Natural killer cell treated with Interleukin-12 subunit alpha and Interleukin-12 subunit beta and Interleukin-15 and Interleukin-18, amount 100 ng/mL, for 72 hours (primary cell): Measurements from ENCODE around the gene RFTN1. TPM values are rescaled to one million over a fixed set of nuclear protein-coding genes. Genes with fewer than 3 reads are reported as not detected.

Source experiments
- ATAC-seq, 2 donors: fragments of 150-1000 bp; cut with Tn5 transposase in 1 of 2; sonication (Bioruptor Pico), chemical (Tn5 transposase) in 1 of 2; 2 replicates each; pipeline ENCODE4 v1.10.0; 2021
- DNase-seq: peaks from one replicate; pipeline ENCODE4 v3.0.0; 2022; ENCODE audit warnings: low spot score
- H3K27ac Mint-ChIP-seq, 2 donors: 1 replicate in 1 of 2; 2 replicates in 1 of 2; pipeline ENCODE4 v1.8.0; 2022; ENCODE audit warnings: mixed read lengths in 2 of 2, mild to moderate bottlenecking in 1 of 2, moderate library complexity in 1 of 2
- H3K27me3 Mint-ChIP-seq, 2 donors: 1 replicate in 1 of 2; 2 replicates in 1 of 2; pipeline ENCODE4 v1.8.0; 2022; ENCODE audit warnings: mixed read lengths in 2 of 2
- H3K36me3 Mint-ChIP-seq: one replicate; pipeline ENCODE4 v1.8.0; 2022; ENCODE audit warnings: mixed read lengths
- H3K4me1 Mint-ChIP-seq, 2 donors: 1 replicate in 1 of 2; 2 replicates in 1 of 2; pipeline ENCODE4 v1.8.0; 2022; ENCODE audit warnings: low read depth in 2 of 2, mixed read lengths in 2 of 2, mild to moderate bottlenecking in 1 of 2
- H3K4me3 Mint-ChIP-seq: one replicate; pipeline ENCODE4 v1.8.0; 2022; ENCODE audit warnings: mixed read lengths
- H3K9me3 Mint-ChIP-seq: 2 replicates; pipeline ENCODE4 v1.8.0; 2022; ENCODE audit warnings: mixed read lengths
- total RNA-seq, 2 donors: library from RNA; stranded (reverse); gene quantifications; one replicate each; pipeline ENCODE4 v1.2.3, GENCODE V29; 2022

The RFTN1 gene, protein sequence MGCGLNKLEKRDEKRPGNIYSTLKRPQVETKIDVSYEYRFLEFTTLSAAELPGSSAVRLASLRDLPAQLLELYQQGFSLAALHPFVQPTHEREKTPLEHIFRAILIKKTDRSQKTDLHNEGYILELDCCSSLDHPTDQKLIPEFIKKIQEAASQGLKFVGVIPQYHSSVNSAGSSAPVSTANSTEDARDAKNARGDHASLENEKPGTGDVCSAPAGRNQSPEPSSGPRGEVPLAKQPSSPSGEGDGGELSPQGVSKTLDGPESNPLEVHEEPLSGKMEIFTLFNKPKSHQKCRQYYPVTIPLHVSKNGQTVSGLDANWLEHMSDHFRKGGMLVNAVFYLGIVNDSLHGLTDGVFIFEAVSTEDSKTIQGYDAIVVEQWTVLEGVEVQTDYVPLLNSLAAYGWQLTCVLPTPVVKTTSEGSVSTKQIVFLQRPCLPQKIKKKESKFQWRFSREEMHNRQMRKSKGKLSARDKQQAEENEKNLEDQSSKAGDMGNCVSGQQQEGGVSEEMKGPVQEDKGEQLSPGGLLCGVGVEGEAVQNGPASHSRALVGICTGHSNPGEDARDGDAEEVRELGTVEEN
- total RNA-seq = 100 to 1,000 TPM; 194 to 201 TPM

DNA sequence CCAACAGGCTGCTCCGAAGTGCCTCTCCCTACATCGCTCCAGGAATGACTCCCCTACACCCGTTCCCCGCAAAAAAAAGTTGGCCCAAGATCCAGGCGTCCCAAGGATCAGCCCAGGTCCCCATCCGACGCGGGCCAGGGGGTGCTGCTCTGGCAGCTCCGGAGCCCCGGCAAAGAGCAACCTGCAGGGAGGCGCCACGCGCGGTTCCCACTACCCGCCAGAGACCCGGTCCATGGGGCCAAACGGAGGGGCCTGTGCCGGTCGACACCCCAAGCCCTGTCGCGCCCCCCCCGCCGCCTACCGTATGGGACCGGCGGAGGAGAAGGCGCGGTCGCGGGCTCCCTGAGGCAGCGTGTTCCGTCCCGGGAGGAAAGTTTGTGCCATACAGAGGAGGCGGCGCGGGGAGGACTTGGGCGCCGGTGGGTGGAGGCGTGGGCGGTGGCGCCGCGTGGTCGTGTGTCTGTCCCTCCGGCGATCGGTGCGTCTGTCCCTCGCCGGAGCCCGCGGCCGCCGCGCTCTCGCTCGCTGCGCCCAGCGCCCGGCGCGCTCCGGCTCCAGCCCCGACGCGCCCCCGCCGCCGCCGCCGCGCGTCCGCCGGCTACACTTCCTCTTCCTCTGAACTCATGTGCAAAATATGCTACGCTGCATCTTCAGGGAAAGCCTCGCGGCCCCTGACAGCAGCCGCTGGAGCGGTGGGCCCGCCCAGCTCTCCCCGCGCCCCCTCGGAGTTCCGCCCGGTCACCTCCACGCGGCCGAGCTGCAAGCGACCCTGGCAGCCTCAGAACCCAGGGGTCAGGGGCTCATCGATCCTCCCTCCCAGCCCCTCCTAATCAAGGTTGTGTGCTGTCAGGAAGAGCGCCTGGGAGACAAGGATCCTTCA lies at the start of gene RFTN1:
TSS of gene RFTN1 (minus strand) at position 559 of the 880 bp plus-strand sequence. CDS start 19,830 bp downstream, outside the sequence.
- Mint-ChIP-seq H3K27ac (peak within 1 kb of the TSS; percentile 90 to 97), H3K27me3 (no peaks in the 10 kb centered on the region), H3K36me3 (peaks cover 5% of the 10 kb centered on the region), H3K9me3 (peaks cover 1% of the 10 kb centered on the region), H3K4me3 (peak within 1 kb of the TSS; percentile 91), H3K4me1 (peaks cover 71 to 78% of the 10 kb centered on the region in 2 donors)
- ATAC-seq (peak; percentile 44 to 45), DNase-seq (peak; percentile 76)

DNA sequence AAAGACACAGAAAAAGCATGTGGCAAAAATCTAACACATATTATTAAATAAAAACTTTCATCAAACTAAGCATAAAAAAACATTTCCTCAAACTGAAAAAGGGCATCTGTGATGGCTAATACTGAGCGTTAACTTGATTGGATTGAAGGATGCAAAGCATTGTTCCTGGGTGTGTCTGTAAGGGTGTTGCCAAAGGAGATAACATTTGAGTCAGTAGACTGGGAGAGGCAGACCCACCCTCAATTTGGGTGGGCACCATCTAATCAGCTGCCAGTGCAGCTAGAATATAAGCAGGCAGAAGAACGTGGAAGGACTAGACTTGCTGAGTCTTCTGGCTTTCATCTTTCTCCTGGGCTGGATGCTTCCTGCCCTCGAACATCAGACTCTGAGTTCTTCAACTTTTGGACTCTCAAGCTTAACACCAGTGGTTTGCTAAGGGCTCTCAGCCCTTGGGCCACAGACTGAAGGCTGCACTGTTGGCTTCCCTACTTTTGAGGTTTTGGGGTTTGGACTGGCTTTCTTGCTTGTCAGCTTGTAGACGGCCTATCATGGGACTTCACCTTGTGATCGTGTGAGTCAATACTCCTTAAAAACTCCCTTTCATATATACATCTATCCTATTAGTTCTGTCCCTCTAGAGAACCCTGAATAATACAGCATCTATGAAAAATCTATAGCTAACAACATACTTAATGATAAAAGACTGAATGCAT lies 46.3 kb upstream of the RFTN1 start:
- Mint-ChIP-seq H3K27me3 (peaks cover 7 to 15% of the 10 kb centered on the region in 2 donors), H3K9me3 (no peaks in the 10 kb centered on the region), H3K36me3 (no peaks in the 10 kb centered on the region), H3K27ac (no peak overlapping the region), H3K4me3 (no peak overlapping the region), H3K4me1 (peaks cover 3 to 6% of the 10 kb centered on the region in 2 donors)
- ATAC-seq = no peak
- no peak for DNase-seq

DNA sequence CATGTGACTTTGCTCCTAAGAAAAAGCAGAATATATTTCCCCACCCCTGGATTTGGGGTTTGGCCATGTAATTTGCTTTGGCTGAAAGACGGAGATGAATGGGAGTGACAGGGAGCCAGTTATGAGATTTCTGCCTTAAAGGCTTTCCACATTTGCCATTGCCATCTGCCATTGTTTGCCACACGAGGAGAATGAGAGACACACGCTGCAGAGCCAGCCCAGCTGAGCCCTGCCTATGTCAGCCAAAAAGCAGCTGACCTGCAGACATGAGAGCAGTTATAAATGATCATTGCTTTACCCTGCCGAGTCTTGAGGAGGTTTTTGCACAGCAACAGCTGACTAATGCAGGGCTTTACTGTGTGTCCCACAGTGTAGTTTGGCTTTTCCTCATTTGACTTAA lies 40.6 kb upstream of the RFTN1 start:
- Mint-ChIP-seq H3K36me3 (no peaks in the 10 kb centered on the region), H3K9me3 (no peaks in the 10 kb centered on the region), H3K27me3 (peaks cover 11 to 15% of the 10 kb centered on the region in 2 donors), H3K4me3 (no peak overlapping the region), H3K4me1 (peaks cover 18 to 25% of the 10 kb centered on the region in 2 donors), H3K27ac (peak overlapping the region in 1 of 2 donors; percentile 17)
- no peak for ATAC-seq
- no peak for DNase-seq

DNA sequence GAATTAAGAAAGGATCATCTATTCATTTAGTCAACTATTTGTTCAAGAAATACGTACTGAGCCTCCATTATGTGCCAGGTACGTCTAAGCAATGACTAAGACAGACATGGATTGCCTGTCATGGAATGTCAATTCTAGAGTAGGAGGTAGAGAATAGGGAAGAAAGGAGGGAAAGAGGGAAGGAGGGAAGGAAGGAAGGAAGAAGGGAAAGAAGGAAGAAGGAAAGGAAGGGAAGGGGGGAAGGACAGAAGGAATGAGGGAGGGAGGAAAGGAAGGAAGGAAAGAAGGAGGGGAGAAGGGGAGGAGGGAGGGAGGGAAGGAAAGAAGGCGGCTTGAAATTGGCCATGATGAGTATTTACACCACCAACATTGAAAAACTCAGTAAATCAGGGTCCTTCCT lies 39.3 kb upstream of the RFTN1 start:
- H3K27ac Mint-ChIP-seq = no peak overlapping the region
- ATAC-seq (no peak), DNase-seq (no peak)
- H3K36me3 Mint-ChIP-seq = peaks cover 3% of the 10 kb centered on the region
- H3K4me3 Mint-ChIP-seq = no peak overlapping the region
- H3K27me3 Mint-ChIP-seq = peaks cover 8% of the 10 kb centered on the region in 2 donors
- H3K9me3 Mint-ChIP-seq = no peaks in the 10 kb centered on the region
- peaks cover 22 to 32% of the 10 kb centered on the region in 2 donors for H3K4me1 Mint-ChIP-seq

DNA sequence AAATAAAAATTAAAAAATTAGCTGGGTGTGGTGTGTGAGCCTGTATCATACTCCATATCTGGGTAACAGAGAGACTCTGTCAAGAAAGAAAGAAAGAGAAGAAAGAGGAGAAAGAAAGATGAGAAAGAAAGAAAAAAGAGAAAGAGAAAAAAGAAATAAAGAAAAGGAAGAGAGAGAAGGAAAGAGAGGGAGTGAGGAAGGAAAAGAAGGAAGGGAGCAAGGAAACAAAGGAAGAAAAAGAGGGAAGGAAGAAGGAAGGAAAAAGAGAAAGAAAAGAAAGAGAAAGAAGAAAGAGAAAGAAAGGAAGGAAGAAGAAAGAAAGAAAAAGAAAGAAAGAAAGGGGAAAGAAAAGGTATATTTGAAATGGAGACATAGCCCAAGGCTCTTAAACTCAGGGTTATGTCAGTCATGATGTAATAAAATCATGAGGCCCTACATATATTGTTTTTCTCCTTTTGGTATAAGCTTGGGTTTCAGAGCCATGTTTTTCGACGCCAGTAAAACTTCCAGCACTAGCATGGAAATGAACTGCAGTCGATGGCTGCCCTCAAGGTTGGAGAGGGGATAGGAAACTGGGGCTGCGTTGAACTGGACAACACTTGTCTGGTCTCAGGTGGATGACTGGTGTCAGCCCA lies 38.0 kb upstream of the RFTN1 start:
- H3K27me3 Mint-ChIP-seq = peaks cover 7 to 8% of the 10 kb centered on the region in 2 donors
- DNase-seq = no peak
- H3K4me1 Mint-ChIP-seq = peaks cover 35 to 45% of the 10 kb centered on the region in 2 donors
- no peak for ATAC-seq
- H3K36me3 Mint-ChIP-seq = peaks cover 4% of the 10 kb centered on the region
- peak overlapping the region; percentile 11 for H3K4me3 Mint-ChIP-seq
- H3K27ac Mint-ChIP-seq = peak overlapping the region; percentile 80 to 97
- no peaks in the 10 kb centered on the region for H3K9me3 Mint-ChIP-seq

DNA sequence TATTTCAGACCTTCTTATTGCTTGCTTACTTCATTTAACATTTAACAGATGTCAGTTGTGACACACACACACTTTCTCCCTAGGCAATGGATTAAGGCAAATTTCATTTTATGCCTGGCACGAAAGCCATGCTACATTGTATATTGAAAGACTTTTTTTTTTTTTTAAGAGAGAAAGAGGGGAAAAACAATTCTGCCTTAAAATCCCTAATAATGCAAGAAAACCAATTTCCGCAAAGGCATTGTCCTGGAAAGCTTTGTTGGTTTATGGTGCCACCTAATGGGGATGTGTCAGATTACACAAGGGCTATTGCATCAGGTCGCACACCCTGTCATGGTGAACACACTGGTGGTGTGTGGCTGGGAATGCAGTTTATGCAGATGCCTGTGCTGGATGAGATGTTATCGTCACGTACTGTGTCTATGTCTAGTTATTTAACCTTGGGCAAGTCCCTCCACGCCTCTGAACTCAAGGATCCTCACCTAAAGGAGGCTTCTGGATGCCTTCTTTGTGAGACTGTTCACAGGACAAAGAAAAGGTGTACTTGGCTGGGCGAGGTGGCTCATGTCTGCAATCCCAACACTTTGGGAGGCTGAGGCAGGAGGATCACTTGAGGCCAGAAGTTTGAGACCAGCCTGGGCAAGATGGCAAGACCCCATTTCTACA lies 37.3 kb upstream of the RFTN1 start:
- H3K4me3 Mint-ChIP-seq = peak overlapping the region; percentile 11
- H3K27ac Mint-ChIP-seq = peak overlapping the region; percentile 80 to 97
- H3K27me3 Mint-ChIP-seq = peaks cover 7 to 8% of the 10 kb centered on the region in 2 donors
- H3K9me3 Mint-ChIP-seq = no peaks in the 10 kb centered on the region
- ATAC-seq = peak; percentile 92 to 93
- peaks cover 4% of the 10 kb centered on the region for H3K36me3 Mint-ChIP-seq
- peak; percentile 82 for DNase-seq
- peaks cover 40 to 50% of the 10 kb centered on the region in 2 donors for H3K4me1 Mint-ChIP-seq

DNA sequence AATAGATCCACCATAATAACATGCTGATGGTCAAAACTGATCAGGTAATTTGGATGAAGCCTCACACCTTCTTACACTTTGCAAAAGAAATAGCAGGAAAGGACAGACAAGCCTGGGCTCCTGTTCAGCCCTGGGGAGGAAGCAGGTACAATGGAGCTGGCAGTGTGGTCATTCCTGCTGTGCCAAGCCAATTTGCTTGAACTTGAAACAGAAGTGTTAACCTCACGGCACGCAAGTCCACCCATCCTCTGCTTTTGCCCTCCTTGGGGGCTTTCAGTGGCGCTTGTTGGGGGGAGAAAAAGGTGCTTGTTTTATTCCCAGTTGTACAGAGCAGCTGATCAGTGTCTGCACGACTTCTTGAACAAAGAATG lies 36.8 kb upstream of the RFTN1 start:
- no peaks in the 10 kb centered on the region for H3K9me3 Mint-ChIP-seq
- peaks cover 45 to 56% of the 10 kb centered on the region in 2 donors for H3K4me1 Mint-ChIP-seq
- H3K36me3 Mint-ChIP-seq = peaks cover 4% of the 10 kb centered on the region
- peak overlapping the region; percentile 80 to 97 for H3K27ac Mint-ChIP-seq
- H3K4me3 Mint-ChIP-seq = peak overlapping the region; percentile 11
- ATAC-seq (no peak), DNase-seq (no peak)
- H3K27me3 Mint-ChIP-seq = peaks cover 7 to 8% of the 10 kb centered on the region in 2 donors

DNA sequence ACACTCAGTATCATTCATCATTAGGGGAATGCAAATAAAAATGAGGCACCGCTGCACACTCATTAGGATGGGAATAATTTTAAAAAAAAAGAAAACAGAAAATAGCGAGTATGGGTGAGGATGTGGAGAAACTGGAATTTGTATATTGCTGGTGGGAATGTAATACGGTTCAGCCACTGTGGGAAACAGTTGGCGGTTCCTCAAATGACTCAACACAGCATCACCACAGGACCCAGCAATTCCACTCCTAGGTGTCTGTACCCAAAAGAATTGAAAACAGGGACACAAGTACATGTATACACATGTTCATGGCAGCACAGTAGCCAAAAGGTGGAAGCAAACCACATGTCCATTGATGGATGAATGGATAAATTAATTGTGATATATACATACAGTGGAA lies 35.2 kb upstream of the RFTN1 start:
- H3K27me3 Mint-ChIP-seq = peaks cover 7 to 8% of the 10 kb centered on the region in 2 donors
- H3K9me3 Mint-ChIP-seq = no peaks in the 10 kb centered on the region
- H3K4me3 Mint-ChIP-seq = peak overlapping the region; percentile 12
- peak overlapping the region; percentile 72 to 86 for H3K27ac Mint-ChIP-seq
- no peak for DNase-seq
- H3K36me3 Mint-ChIP-seq = peaks cover 4% of the 10 kb centered on the region
- peaks cover 60 to 71% of the 10 kb centered on the region in 2 donors for H3K4me1 Mint-ChIP-seq
- no peak for ATAC-seq

DNA sequence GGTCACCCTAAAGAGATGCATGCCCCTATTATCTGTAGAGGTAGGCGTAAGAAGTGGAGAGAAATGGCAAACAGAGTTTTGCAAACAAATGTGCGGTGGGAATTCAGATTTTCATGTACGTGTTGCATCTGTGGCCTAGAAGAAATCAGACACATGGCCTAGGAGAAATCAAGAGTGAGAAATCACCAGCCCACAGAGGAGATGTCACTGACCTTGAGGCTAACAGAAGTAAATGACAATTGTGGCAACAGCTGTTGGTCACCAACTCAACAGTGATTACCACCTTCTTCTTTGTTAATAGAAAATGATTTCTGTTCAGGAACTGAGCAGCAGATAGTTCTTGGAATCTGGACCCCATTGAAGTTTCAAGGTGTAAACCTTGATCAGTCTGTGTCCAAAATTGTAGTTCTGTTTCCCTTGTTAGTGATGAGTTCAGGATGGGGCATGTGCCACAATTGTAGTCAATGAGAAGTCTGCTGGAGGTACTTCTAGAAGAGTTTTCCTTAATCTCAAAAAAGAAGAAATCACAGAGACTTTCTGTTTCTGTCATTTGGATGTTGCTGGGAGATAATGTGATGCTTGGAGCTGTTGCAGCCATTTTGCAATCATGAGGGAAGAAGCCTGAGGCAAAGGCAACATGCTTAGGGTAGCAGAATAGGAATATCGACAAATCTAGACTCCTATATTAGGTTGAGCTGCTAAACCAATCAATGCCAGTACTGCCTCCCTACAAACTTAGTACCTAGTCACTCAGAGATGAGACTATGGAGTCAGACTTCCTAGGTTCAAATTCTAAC lies 34.3 kb upstream of the RFTN1 start:
- Mint-ChIP-seq H3K36me3 (peaks cover 4% of the 10 kb centered on the region), H3K4me3 (peak overlapping the region; percentile 64), H3K4me1 (peaks cover 65 to 78% of the 10 kb centered on the region in 2 donors), H3K27me3 (peaks cover 6 to 7% of the 10 kb centered on the region in 2 donors), H3K9me3 (no peaks in the 10 kb centered on the region), H3K27ac (peak overlapping the region; percentile 72 to 86)
- ATAC-seq (no peak), DNase-seq (no peak)

DNA sequence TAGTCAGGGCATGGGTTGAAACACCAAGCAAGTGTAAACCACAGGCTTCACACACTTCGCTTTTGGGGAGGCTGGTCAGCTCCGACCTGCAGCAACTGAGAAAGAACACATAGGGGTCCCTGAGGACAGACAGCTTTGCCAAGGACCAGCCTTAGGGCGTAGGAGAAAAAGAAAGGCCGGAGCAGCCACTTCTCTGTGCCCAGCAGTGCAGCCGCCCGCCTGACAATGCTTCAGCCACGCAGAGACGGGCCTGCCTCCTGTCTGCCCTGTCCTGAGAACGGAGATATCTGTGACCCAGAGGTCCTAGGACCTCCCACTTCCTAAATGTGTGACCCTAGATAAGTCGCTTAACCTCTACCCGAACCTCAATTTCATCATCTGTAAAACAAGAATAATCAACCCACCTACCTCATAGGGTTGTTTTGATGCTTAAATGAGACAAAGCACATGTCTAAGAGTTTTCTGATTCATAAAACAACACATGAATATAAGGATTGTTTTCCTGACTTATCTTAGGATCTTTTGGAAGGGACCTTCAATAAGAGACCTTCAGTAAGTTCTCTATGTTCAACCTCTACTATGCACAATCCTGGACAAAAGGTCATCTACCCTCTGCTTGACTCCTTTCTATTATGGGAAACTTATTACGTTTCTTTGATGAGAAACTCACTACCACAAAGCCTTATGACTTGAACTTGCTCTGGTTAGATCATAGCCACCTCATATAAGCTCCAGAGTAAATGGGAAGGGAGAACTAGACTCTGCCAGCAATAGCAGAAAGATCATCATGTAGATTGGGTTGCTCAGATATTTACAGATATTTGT lies 32.9 kb upstream of the RFTN1 start:
- H3K9me3 Mint-ChIP-seq = no peaks in the 10 kb centered on the region
- peaks cover 5 to 6% of the 10 kb centered on the region in 2 donors for H3K27me3 Mint-ChIP-seq
- peak; percentile 75 to 78 for ATAC-seq
- H3K27ac Mint-ChIP-seq = peak overlapping the region; percentile 72 to 86
- DNase-seq = peak; percentile 63
- peaks cover 4% of the 10 kb centered on the region for H3K36me3 Mint-ChIP-seq
- peaks cover 68 to 82% of the 10 kb centered on the region in 2 donors for H3K4me1 Mint-ChIP-seq
- peak overlapping the region; percentile 64 for H3K4me3 Mint-ChIP-seq
